GM19397 (cell line): ENCODE results near the gene PCDHA12.
"Not testable (repeated sequence)": the region's sequence is repeated elsewhere in the genome, so short reads cannot be mapped to it uniquely, and the experiment has no call there.

Experiments
- ATAC-seq: cut with Tn5 transposase; IDR thresholded peaks from one replicate; pipeline ENCODE4 v1.9.1; 2021; ENCODE audit warnings: mild to moderate bottlenecking, moderate library complexity; ENCODE audit not compliant: unreplicated experiment

PCDHA12 gene

GRCh38 chr5:140875085-140876065 lies at the start of gene PCDHA12:
Gene PCDHA12 (plus strand): TSS chr5:140875308. CDS start chr5:140875473, 165 bp downstream.
- no peak for ATAC-seq

- no peak for ATAC-seq
Measured at GRCh38 chr5:140827704-140828361, 47.3 kb upstream of the PCDHA12 start, which contains the start of gene PCDHA6. Gene PCDHA6 (plus strand): TSS chr5:140827960. CDS start chr5:140828092, 132 bp downstream.

- no peak for ATAC-seq
Measured at GRCh38 chr5:140828362-140828737, 46.8 kb upstream of the PCDHA12 start.

- ATAC-seq = not testable (repeated sequence)
Measured at GRCh38 chr5:140829511-140830501, 45.3 kb upstream of the PCDHA12 start.

- ATAC-seq = no peak
Measured at GRCh38 chr5:140833993-140834392, 41.1 kb upstream of the PCDHA12 start, which contains the start of gene PCDHA7. Gene PCDHA7 (plus strand): TSS chr5:140834269. CDS start chr5:140834384, 115 bp downstream.

- ATAC-seq = not testable (repeated sequence)
Measured at GRCh38 chr5:140834439-140835008, 40.6 kb upstream of the PCDHA12 start.

- ATAC-seq = no peak
Measured at GRCh38 chr5:140835622-140836510, 39.2 kb upstream of the PCDHA12 start.

- no peak for ATAC-seq
Measured at GRCh38 chr5:140840978-140841962, 33.8 kb upstream of the PCDHA12 start, which contains the start of gene PCDHA8. Gene PCDHA8 (plus strand): TSS chr5:140841187. CDS start chr5:140841322, 135 bp downstream.

- ATAC-seq = no peak
Measured at GRCh38 chr5:140842798-140843733, 32.0 kb upstream of the PCDHA12 start.

- ATAC-seq = not testable (repeated sequence)
Measured at GRCh38 chr5:140848139-140849102, 26.7 kb upstream of the PCDHA12 start, which contains the start of gene PCDHA9. Gene PCDHA9 (plus strand): TSS chr5:140848382. CDS start chr5:140848496, 114 bp downstream.

- not testable (repeated sequence) for ATAC-seq
Measured at GRCh38 chr5:140849831-140850634, 25.1 kb upstream of the PCDHA12 start.

- ATAC-seq = no peak
Measured at GRCh38 chr5:140855772-140856674, 19.1 kb upstream of the PCDHA12 start, which contains the start of gene PCDHA10. Gene PCDHA10 (plus strand): TSS chr5:140855897. CDS start chr5:140856049, 152 bp downstream.
